Stomach smooth muscle (tissue), 2 donors: ENCODE results near the gene CLCN4.
A peak's percentile ranks its signal among the peaks of the same experiment; 100 is the strongest.

Experiments used
- H3K27ac ChIP-seq: one replicate; pipeline ENCODE4 v1.7.0; 2013; ENCODE audit warnings: mild to moderate bottlenecking, low read length, inconsistent platforms
- H3K27me3 ChIP-seq, 2 donors: one replicate each; pipeline ENCODE4 v1.7.0; 2013; ENCODE audit warnings: low read length in 2 of 2; ENCODE audit not compliant: insufficient read depth in 2 of 2, control insufficient read depth in 1 of 2
- H3K36me3 ChIP-seq, 2 donors: one replicate each; pipeline ENCODE4 v1.7.0; 2013; ENCODE audit warnings: low read length in 2 of 2; ENCODE audit not compliant: control insufficient read depth in 2 of 2, insufficient read depth in 2 of 2
- H3K4me1 ChIP-seq: one replicate; pipeline ENCODE4 v1.7.0; 2013; ENCODE audit warnings: low read length; ENCODE audit not compliant: control insufficient read depth, insufficient read depth
- H3K4me3 ChIP-seq, 2 donors: one replicate each; pipeline ENCODE4 v1.7.0; 2013; ENCODE audit warnings: low read length in 2 of 2
- H3K9ac ChIP-seq, 2 donors: one replicate each; pipeline ENCODE4 v1.7.0; 2013; ENCODE audit warnings: low read length in 2 of 2, mild to moderate bottlenecking in 1 of 2
- H3K9me3 ChIP-seq, 2 donors: one replicate each; pipeline ENCODE4 v1.7.0; 2013; ENCODE audit warnings: low read length in 2 of 2; ENCODE audit not compliant: control insufficient read depth in 2 of 2
- donor health status: healthy.
- donor health status: Pancreatic carcinoma.

Gene CLCN4

GRCh38 chrX:10146346-10146745, 10.4 kb upstream of the CLCN4 start:
- Histone ChIP-seq H3K36me3 (peaks cover 11 to 13% of the 10 kb centered on the region in 2 donors), H3K4me3 (no peak overlapping the region), H3K27me3 (peaks cover 0 to 4% of the 10 kb centered on the region in 2 donors), H3K4me1 (no peaks in the 10 kb centered on the region), H3K9me3 (no peaks in the 10 kb centered on the region), H3K27ac (no peak overlapping the region), H3K9ac (no peak overlapping the region)

- Histone ChIP-seq H3K27me3 (peaks cover 0 to 12% of the 10 kb centered on the region in 2 donors), H3K27ac (no peak overlapping the region)
Observed at GRCh38 chrX:10152086-10152485, 4.7 kb upstream of the CLCN4 start.

GRCh38 chrX:10155137-10155536, 1.6 kb upstream of the CLCN4 start:
- Histone ChIP-seq H3K27ac (no peak overlapping the region), H3K27me3 (peaks cover 4 to 22% of the 10 kb centered on the region in 2 donors), H3K9ac (no peak overlapping the region), H3K4me3 (no peak overlapping the region), H3K9me3 (peaks cover 0 to 4% of the 10 kb centered on the region in 2 donors), H3K4me1 (peaks cover 7% of the 10 kb centered on the region), H3K36me3 (no peaks in the 10 kb centered on the region)

More at GRCh38 chrX:10152086-10152485, 4.7 kb upstream of the CLCN4 start:
- Histone ChIP-seq H3K9ac (no peak overlapping the region), H3K9me3 (peaks cover 0 to 4% of the 10 kb centered on the region in 2 donors), H3K4me1 (no peaks in the 10 kb centered on the region), H3K4me3 (no peak overlapping the region), H3K36me3 (no peaks in the 10 kb centered on the region)

- no peak overlapping the region for H3K27ac ChIP-seq
- H3K9ac ChIP-seq, result peak overlapping the region in 1 of 2 donors; percentile 15
- H3K27me3 ChIP-seq, result peaks cover 4 to 24% of the 10 kb centered on the region in 2 donors
- H3K4me3 ChIP-seq, result peak overlapping the region in 1 of 2 donors; percentile 54
- no peaks in the 10 kb centered on the region for H3K36me3 ChIP-seq
- peaks cover 0 to under 1% of the 10 kb centered on the region in 2 donors for H3K9me3 ChIP-seq
- peaks cover 7% of the 10 kb centered on the region for H3K4me1 ChIP-seq
Observed at GRCh38 chrX:10157032-10157341, 212 bp downstream of the CLCN4 start.

GRCh38 chrX:10157543-10157942, 768 bp downstream of the CLCN4 start:
- no peak overlapping the region for H3K27ac ChIP-seq
- H3K9me3 ChIP-seq, result no peaks in the 10 kb centered on the region
- H3K4me3 ChIP-seq, result no peak overlapping the region
- no peaks in the 10 kb centered on the region for H3K36me3 ChIP-seq
- H3K27me3 ChIP-seq, result peaks cover 4 to 23% of the 10 kb centered on the region in 2 donors
- H3K9ac ChIP-seq, result no peak overlapping the region
- H3K4me1 ChIP-seq, result peaks cover 7% of the 10 kb centered on the region

GRCh38 chrX:10158279-10159144, 1.7 kb downstream of the CLCN4 start:
- no peak overlapping the region for H3K9ac ChIP-seq
- peak overlapping the region in 1 of 2 donors; percentile 22 for H3K4me3 ChIP-seq
- no peaks in the 10 kb centered on the region for H3K36me3 ChIP-seq
- H3K27ac ChIP-seq, result no peak overlapping the region
- peaks cover 7% of the 10 kb centered on the region for H3K4me1 ChIP-seq
- H3K9me3 ChIP-seq, result no peaks in the 10 kb centered on the region
- peaks cover 4 to 22% of the 10 kb centered on the region in 2 donors for H3K27me3 ChIP-seq

GRCh38 chrX:10159145-10159468, 2.3 kb downstream of the CLCN4 start:
- H3K36me3 ChIP-seq, result no peaks in the 10 kb centered on the region
- no peaks in the 10 kb centered on the region for H3K9me3 ChIP-seq
- H3K27ac ChIP-seq, result no peak overlapping the region
- no peak overlapping the region for H3K9ac ChIP-seq
- peaks cover 7% of the 10 kb centered on the region for H3K4me1 ChIP-seq
- H3K27me3 ChIP-seq, result peaks cover 4 to 23% of the 10 kb centered on the region in 2 donors
- H3K4me3 ChIP-seq, result no peak overlapping the region

- H3K4me1 ChIP-seq, result peaks cover 7% of the 10 kb centered on the region
- H3K9me3 ChIP-seq, result no peaks in the 10 kb centered on the region
- H3K9ac ChIP-seq, result no peak overlapping the region
- no peak overlapping the region for H3K4me3 ChIP-seq
- peaks cover 4 to 30% of the 10 kb centered on the region in 2 donors for H3K27me3 ChIP-seq
- H3K36me3 ChIP-seq, result no peaks in the 10 kb centered on the region
- no peak overlapping the region for H3K27ac ChIP-seq
Observed at GRCh38 chrX:10160211-10160610, 3.4 kb downstream of the CLCN4 start.

GRCh38 chrX:10163031-10163430, 6.3 kb downstream of the CLCN4 start:
- Histone ChIP-seq H3K36me3 (no peaks in the 10 kb centered on the region), H3K27me3 (peaks cover 4 to 28% of the 10 kb centered on the region in 2 donors), H3K4me3 (no peak overlapping the region), H3K9me3 (no peaks in the 10 kb centered on the region), H3K4me1 (peaks cover 7% of the 10 kb centered on the region), H3K27ac (no peak overlapping the region), H3K9ac (no peak overlapping the region)

GRCh38 chrX:10164879-10165278, 8.1 kb downstream of the CLCN4 start:
- Histone ChIP-seq H3K27ac (no peak overlapping the region), H3K9ac (no peak overlapping the region), H3K4me3 (no peak overlapping the region), H3K4me1 (no peaks in the 10 kb centered on the region), H3K36me3 (no peaks in the 10 kb centered on the region), H3K27me3 (peaks cover 0 to 20% of the 10 kb centered on the region in 2 donors), H3K9me3 (no peaks in the 10 kb centered on the region)

- Histone ChIP-seq H3K4me3 (no peak overlapping the region), H3K9ac (no peak overlapping the region), H3K9me3 (no peaks in the 10 kb centered on the region), H3K27ac (no peak overlapping the region), H3K36me3 (no peaks in the 10 kb centered on the region), H3K4me1 (no peaks in the 10 kb centered on the region), H3K27me3 (peaks cover 0 to 13% of the 10 kb centered on the region in 2 donors)
Observed at GRCh38 chrX:10165580-10166247, 8.9 kb downstream of the CLCN4 start.
